Body of pancreas (tissue), 4 donors: ENCODE data around the gene CABS1. TPM values are rescaled to one million over a fixed set of nuclear protein-coding genes. Genes with fewer than 3 reads are reported as not detected.

Source experiments
- ATAC-seq: fragments of 150-250 bp; one replicate; pipeline ENCODE4 v1.9.1; 2016
- DNase-seq, 4 donors: peaks; one replicate each; pipeline ENCODE4 v3.0.0-alpha.2; 2019
- H3K27ac ChIP-seq, 4 donors: fragments of 200-600 bp; sonication (generic); 1 replicate in 3 of 4; 2 replicates in 1 of 4; pipeline versions ENCODE4 v1.5.1 to v1.6.1; 2016 to 2019; ENCODE audit warnings: mild to moderate bottlenecking in 1 of 4, mixed read lengths in 1 of 4, moderate library complexity in 1 of 4
- H3K27me3 ChIP-seq, 2 donors: fragments of 200-600 bp; sonication (generic); one replicate each; pipeline ENCODE4 v1.6.0; 2016; ENCODE audit warnings: mild to moderate bottlenecking in 1 of 2
- H3K36me3 ChIP-seq, 2 donors: fragments of 200-600 bp; sonication (generic); replicated peaks in 1 of 2; 2 replicates each; pipeline ENCODE4 v1.5.1; 2016; ENCODE audit warnings: low read depth in 2 of 2; ENCODE audit not compliant: insufficient read depth in 1 of 2
- H3K4me1 ChIP-seq: fragments of 200-600 bp; sonication (generic); one replicate; pipeline ENCODE4 v1.6.0; 2016
- H3K4me3 ChIP-seq, 2 donors: fragments of 200-600 bp; sonication (generic); 1 replicate in 1 of 2; 2 replicates in 1 of 2; pipeline ENCODE4 v1.5.1; 2016 to 2019
- H3K9me3 ChIP-seq, 3 donors: fragments of 200-600 bp; sonication (generic); 1 replicate in 2 of 3; 2 replicates in 1 of 3; pipeline ENCODE4 v1.5.1; 2016
- POLR2A ChIP-seq, 3 donors: fragments of 450-650 bp; IDR thresholded peaks; one replicate each; pipeline ENCODE4 v1.6.1; 2016; ENCODE audit warnings: antibody characterized with exemption in 3 of 3, mild to moderate bottlenecking in 2 of 3
- WGBS, 2 donors: methylation state at CpG; one replicate each; pipeline ENCODE4 v1.1.5; 2017; 5-methylcytosine and 5-hydroxymethylcytosine counted together
- intact Hi-C: fragments of 100-400 bp; cut with DNase I; formaldehyde crosslinking; loops from one replicate; pipeline ENCODE4 v1.15.1; 2023
- total RNA-seq, 2 donors: library from RNA; depleted of rRNA; stranded (reverse); fragments of >200 nt; gene quantifications; one replicate each; pipeline ENCODE4 v1.1.0, GENCODE V29; 2016
- TF ChIP-seq, protein P1 (sequence below), 7 experiments: fragments of 450-650 bp in 4 of 7; fragments of 200-600 bp in 3 of 7; sonication (generic) in 3 of 7; IDR thresholded peaks; one replicate each; pipeline ENCODE4 v1.5.1; 2016 to 2019; ENCODE audit warnings: antibody characterized with exemption in 7 of 7

The CABS1 gene
- total RNA-seq, 2 donors from 2014 or later = not detected

DNA sequence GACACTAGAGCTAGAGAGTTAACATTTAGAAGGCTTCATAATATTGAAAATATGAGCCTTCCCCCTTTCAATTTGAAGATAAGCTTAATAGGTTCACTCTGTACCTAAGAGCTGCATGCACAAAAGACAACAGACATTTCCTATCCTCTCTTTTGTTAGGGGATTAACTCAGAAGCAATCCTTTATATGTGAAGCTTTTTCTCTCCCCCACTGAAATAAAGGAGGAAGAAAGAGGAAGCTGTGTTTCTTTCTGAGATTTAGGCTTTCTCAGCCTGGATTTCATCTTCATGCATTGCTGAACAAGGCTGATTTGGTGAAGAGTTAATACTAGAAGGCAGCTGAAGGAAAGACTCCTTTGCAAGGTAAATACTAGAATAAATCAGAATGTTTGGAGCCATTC is 21.0 kb upstream of the CABS1 start:
- Histone ChIP-seq H3K27me3 (no peaks in the 10 kb centered on the region), H3K4me1 (no peaks in the 10 kb centered on the region), H3K4me3 (no peak overlapping the region), H3K36me3 (no peaks in the 10 kb centered on the region), H3K9me3 (no peaks in the 10 kb centered on the region), H3K27ac (no peak overlapping the region)
- TF ChIP-seq, protein P1, sequence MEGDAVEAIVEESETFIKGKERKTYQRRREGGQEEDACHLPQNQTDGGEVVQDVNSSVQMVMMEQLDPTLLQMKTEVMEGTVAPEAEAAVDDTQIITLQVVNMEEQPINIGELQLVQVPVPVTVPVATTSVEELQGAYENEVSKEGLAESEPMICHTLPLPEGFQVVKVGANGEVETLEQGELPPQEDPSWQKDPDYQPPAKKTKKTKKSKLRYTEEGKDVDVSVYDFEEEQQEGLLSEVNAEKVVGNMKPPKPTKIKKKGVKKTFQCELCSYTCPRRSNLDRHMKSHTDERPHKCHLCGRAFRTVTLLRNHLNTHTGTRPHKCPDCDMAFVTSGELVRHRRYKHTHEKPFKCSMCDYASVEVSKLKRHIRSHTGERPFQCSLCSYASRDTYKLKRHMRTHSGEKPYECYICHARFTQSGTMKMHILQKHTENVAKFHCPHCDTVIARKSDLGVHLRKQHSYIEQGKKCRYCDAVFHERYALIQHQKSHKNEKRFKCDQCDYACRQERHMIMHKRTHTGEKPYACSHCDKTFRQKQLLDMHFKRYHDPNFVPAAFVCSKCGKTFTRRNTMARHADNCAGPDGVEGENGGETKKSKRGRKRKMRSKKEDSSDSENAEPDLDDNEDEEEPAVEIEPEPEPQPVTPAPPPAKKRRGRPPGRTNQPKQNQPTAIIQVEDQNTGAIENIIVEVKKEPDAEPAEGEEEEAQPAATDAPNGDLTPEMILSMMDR (IDR thresholded peaks at IDR 0.05) = no peak
- TF ChIP-seq POLR2A (IDR thresholded peaks at IDR 0.05) = no peak
- intact Hi-C loops = no loop called here
- DNase-seq = no peak
- ATAC-seq = no peak

DNA sequence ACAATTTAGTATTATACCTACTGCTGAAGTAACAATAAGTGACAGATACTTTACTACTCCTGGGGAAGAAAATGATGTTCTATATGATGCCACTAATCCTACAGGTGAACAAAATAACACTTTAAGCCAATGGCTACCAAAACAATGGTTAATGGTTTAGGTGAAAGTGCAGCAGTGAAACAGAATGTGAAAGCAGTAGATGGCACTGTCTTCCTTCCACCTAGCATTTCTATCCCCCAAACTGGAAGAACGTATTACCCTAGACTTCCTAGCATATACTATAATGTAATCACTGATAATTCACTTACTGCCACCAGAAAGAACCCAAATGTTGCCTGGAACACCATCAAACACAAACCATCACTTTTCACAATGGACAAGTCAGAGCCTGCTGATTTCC is 18.9 kb upstream of the CABS1 start:
- Histone ChIP-seq H3K27me3 (no peaks in the 10 kb centered on the region), H3K4me1 (no peaks in the 10 kb centered on the region), H3K4me3 (no peak overlapping the region), H3K27ac (no peak overlapping the region), H3K9me3 (no peaks in the 10 kb centered on the region), H3K36me3 (no peaks in the 10 kb centered on the region)
- DNase-seq (no peak), ATAC-seq (no peak)
- 9 to 19% methylated on average over 1 of the region's 1 CpG for WGBS, 2 donors
- TF ChIP-seq, protein P1 (IDR thresholded peaks at IDR 0.05) = no peak
- no peak for TF ChIP-seq POLR2A (IDR thresholded peaks at IDR 0.05)
- intact Hi-C loops = no loop called here

GRCh38 chr4:70326052-70326451 is 8.7 kb upstream of the CABS1 start:
- WGBS, 2 donors = 69 to 81% methylated on average over 2 of the region's 2 CpGs
- no peak for DNase-seq
- Histone ChIP-seq H3K9me3 (no peaks in the 10 kb centered on the region), H3K27me3 (no peaks in the 10 kb centered on the region), H3K4me1 (no peaks in the 10 kb centered on the region), H3K4me3 (no peak overlapping the region), H3K27ac (no peak overlapping the region), H3K36me3 (no peaks in the 10 kb centered on the region)
- TF ChIP-seq, protein P1 (IDR thresholded peaks at IDR 0.05) = no peak
- TF ChIP-seq POLR2A (IDR thresholded peaks at IDR 0.05) = no peak
- ATAC-seq = no peak
- intact Hi-C loops = no loop called here

DNA sequence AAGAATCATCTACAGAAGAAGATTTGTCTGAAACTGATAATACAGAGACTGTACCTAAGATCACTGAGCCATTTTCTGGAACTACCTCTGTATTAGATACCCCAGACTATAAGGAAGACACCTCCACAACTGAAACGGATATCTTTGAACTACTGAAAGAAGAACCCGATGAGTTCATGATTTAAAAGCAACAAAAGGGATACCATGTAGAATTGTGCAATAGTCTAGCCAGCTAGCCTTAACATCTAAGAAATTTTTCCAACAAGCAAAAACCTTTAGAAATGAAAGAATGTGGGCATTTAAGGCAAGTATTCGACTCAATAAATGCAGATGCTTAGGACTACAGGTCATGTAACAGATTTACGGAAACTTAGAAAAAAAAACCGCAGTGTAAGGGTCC is 1.3 kb downstream of the CABS1 start:
- ATAC-seq (no peak), DNase-seq (no peak)
- Histone ChIP-seq H3K27ac (no peak overlapping the region), H3K4me3 (no peak overlapping the region), H3K27me3 (no peaks in the 10 kb centered on the region), H3K4me1 (no peaks in the 10 kb centered on the region), H3K9me3 (no peaks in the 10 kb centered on the region), H3K36me3 (no peaks in the 10 kb centered on the region)
- TF ChIP-seq POLR2A (IDR thresholded peaks at IDR 0.05) = no peak
- TF ChIP-seq, protein P1 (IDR thresholded peaks at IDR 0.05) = no peak
- WGBS, 2 donors = 71 to 73% methylated on average over 5 of the region's 5 CpGs
- intact Hi-C loops = no loop called here

DNA sequence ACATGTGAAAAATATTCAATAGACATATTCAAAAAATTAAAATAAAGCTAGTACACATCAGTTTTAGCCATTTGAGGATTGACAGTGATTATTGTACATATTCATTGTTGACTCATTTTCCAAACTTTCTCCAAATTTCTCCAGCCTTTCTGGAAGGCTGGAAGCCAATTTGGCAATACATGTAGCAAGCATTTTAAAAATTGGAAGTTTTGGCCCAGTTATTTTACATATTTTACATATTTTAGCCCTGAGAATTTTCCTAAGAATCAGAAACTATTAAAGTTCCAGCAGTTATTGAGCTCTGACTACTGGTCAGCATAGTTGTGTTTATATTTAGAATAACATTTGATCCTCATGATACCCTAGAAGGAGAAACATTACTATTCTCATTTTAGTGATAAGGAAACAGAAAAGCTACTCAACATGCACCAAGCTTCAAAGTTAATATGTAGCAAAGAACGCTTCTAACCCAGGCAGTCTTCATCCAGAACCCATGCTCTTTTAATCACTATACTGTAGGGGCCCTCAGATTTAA is 3.2 kb downstream of the CABS1 start:
- DNase-seq (no peak), ATAC-seq (no peak)
- WGBS, 2 donors = 26 to 35% methylated on average over 1 of the region's 1 CpG
- H3K9me3 ChIP-seq = no peaks in the 10 kb centered on the region
- H3K4me3 ChIP-seq = no peak overlapping the region
- intact Hi-C loops = no loop called here
- H3K27ac ChIP-seq = no peak overlapping the region
- TF ChIP-seq, protein P1 (IDR thresholded peaks at IDR 0.05) = no peak
- no peak for TF ChIP-seq POLR2A (IDR thresholded peaks at IDR 0.05)
- no peaks in the 10 kb centered on the region for H3K36me3 ChIP-seq
- H3K27me3 ChIP-seq = no peaks in the 10 kb centered on the region
- H3K4me1 ChIP-seq = no peaks in the 10 kb centered on the region
